Measurements from ENCODE around the gene DIDO1. TPM values are rescaled to one million over a fixed set of nuclear protein-coding genes. Genes with fewer than 3 reads are reported as not detected.

Gene DIDO1
- total RNA-seq, 1 experiment from 2014 or later, result 85.9 TPM

DNA sequence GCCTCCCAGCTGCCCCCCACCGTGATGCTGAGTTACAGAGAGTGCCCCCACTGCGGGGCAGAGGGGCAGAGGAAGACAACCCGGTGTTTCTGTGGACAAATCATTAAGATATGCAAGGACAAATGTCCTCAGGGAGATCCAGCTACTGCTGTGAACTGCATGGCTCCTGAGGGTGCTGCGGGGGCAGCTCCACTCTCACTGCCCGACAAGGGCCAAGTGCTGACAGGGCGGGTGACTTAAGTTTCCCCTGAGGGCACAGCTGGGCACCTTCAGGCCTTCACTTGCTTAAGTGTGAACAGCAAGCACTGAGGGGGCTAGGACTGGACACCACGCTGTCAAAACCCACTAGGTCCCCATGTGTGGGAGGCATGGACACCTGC, 38.5 kb downstream of the DIDO1 start:
- Histone ChIP-seq H4K20me1 (ENCODE audit: control insufficient read depth, insufficient read depth, insufficient read length) (no peaks in the 10 kb centered on the region), H3K18ac (ENCODE audit: insufficient read length, low read depth, low read length) (no peak overlapping the region), H3T11ph (ENCODE audit: low read length) (no peak overlapping the region), H4K8ac (replicated peaks; ENCODE audit: insufficient read length, low read depth, low read length) (no peak overlapping the region), H3K56ac (ENCODE audit: insufficient read length, low read depth, low read length) (no peak overlapping the region), H3K79me1 (ENCODE audit: insufficient read depth, low read depth, low read length, poor library complexity, severe bottlenecking) (no peaks in the 10 kb centered on the region), H2BK120ac (ENCODE audit: low read depth, low read length, poor library complexity, severe bottlenecking) (no peak overlapping the region), H4K5ac (ENCODE audit: insufficient read length, low read depth, low read length) (no peak overlapping the region), H3K9ac (ENCODE audit: extremely low read depth, insufficient read length, low read length) (no peak overlapping the region), H2BK12ac (ENCODE audit: insufficient read length, low read depth, low read length) (no peak overlapping the region), H3K4me1 (ENCODE audit: insufficient read depth, low read length) (no peaks in the 10 kb centered on the region; the same call in 1 of the 2 replicates), H2BK15ac (ENCODE audit: low read depth, low read length) (no peak overlapping the region), H3K14ac (ENCODE audit: insufficient read depth, low read length) (no peak overlapping the region), H3K27ac (ENCODE audit: insufficient read length, low read depth, low read length) (no peak overlapping the region), H3K4me2 (ENCODE audit: insufficient read depth, insufficient read length, low read length) (no peak overlapping the region), H3K23ac (ENCODE audit: insufficient read length, low read depth, low read length) (no peak overlapping the region), H3K9me3 (ENCODE audit: control insufficient read depth, low read depth, low read length) (no peaks in the 10 kb centered on the region), H3K4ac (ENCODE audit: low read depth, low read length) (no peak overlapping the region), H3K79me2 (ENCODE audit: insufficient read depth, low read length) (no peaks in the 10 kb centered on the region), H2BK5ac (ENCODE audit: insufficient read length, low read length) (no peak overlapping the region), H3K27me3 (ENCODE audit: insufficient read depth, low read length) (no peaks in the 10 kb centered on the region), H2BK20ac (ENCODE audit: low read depth, low read length, poor library complexity, severe bottlenecking) (no peak overlapping the region), H4K91ac (ENCODE audit: insufficient read length, low read depth, low read length) (no peak overlapping the region), H3K23me2 (ENCODE audit: insufficient read length, low read depth, low read length, poor library complexity, severe bottlenecking) (no peaks in the 10 kb centered on the region), H2AK5ac (ENCODE audit: insufficient read length, low read length) (no peak overlapping the region), H2AFZ (ENCODE audit: low read length) (no peak overlapping the region)
- DNase-seq, result no peak
- H3K4me1 Mint-ChIP-seq, result peaks cover 24 to 28% of the 10 kb centered on the region in 2 experiments
- no peaks in the 10 kb centered on the region for H3K9me3 Mint-ChIP-seq
- H3K36me3 Mint-ChIP-seq (ENCODE audit: insufficient read depth in 1 of 3, low read depth in 3 of 3), result peaks cover 54 to 85% (median 56%) of the 10 kb centered on the region in 3 experiments
- no peak for TF ChIP-seq CTCF (conservative IDR thresholded peaks at IDR 0.05)
- H3K27ac Mint-ChIP-seq, result no peak overlapping the region
- no peak overlapping the region for H3K4me3 Mint-ChIP-seq
- no CpG with 5 or more reads among the region's 7 CpGs for WGBS (ENCODE audit: extremely low coverage, insufficient read length, low lambda C conversion rate)
- H3K27me3 Mint-ChIP-seq (ENCODE audit: low read depth), result no peaks in the 10 kb centered on the region
